NOMO-1 (cell line): ENCODE results near the gene ZNF319.
A peak's percentile ranks its signal among the peaks of the same experiment; 100 is the strongest.
"Not testable (repeated sequence)": the region's sequence is repeated elsewhere in the genome, so short reads cannot be mapped to it uniquely, and the experiment has no call there.

Source experiments
- DNase-seq, 2 experiments: peaks; one replicate each; lab custom pipeline; 2025; ENCODE audit not compliant: unreplicated experiment in 2 of 2; lab: John Stamatoyannopoulos, UW

The ZNF319 gene

DNA sequence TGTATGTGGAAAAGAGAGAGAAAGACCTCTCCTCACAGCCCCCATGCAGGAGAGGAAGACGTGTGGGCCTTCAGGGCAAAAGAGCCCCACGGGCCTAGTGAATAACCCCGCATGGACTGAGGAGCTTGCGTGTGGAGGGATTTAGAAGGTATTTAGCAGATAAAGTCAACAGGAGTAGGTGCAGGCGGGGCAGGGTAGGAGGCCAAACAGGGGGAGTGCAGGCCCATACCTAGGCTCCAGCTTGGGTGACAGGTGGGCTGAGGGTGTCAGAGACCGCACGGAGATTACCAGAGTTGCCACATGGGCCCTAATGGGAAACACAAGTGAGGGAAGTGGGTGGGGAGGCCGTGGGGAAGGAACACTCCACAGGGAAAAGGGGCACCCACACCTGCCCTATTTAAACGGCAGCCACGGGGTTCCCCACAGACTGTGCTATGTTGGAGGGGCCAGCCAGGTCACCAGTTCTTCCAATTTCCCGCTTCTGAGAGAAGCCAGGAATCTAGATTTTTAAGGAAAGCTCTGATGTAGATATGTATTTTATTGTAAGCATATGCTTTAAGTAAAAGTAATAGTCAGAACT lies 21.4 kb downstream of the ZNF319 start:
- DNase-seq = no peak

DNA sequence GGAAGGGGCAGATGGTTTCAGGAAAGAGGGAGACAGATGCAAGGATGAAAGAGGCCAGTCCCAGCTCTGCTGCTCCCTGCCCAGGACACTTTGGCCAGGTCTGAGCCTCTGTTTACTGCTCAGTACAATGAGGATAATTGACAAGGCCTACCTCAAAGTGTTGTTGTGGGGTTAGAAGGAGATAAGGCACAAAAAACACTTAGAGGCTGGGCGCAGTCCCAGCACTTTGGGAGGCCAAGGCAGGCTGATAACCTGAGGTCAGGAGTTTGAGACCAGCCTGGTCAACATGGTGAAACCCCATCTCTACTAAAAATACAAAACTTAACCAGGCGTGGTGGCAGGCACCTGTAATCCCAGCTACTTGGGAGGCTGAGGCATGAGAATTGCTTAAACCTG lies 22.4 kb downstream of the ZNF319 start:
- not testable (repeated sequence) for DNase-seq

DNA sequence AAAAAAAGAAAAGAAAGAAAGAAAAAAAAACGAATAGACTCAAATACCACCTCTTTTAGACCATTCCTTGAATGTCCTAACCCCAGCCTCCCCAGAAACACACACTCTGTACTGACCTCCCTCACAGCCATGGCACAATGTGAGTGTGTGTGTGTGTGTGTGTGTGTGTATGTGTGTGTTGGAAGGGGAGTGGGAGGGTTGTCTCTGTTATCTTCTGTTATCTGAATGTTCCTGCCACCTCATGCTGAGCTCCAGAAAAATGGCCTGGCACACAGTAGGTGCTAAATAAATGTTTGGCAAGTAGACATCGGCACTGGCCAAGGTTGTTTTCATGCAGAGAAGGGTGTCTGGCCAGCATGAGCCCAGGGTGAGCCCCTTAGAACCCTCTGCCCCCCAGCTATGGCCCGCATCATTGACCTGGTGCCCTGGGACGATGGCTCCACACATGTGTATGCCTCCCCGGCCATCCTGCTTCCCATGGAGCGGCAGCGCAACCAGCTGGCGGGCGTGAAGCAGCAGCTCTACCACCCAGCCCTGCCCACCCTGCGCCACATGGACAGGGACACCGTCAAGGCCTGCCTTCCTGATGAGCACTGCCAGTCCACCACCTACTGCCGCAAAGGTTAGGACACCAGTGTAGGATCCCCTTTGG lies 22.9 kb downstream of the ZNF319 start:
- DNase-seq = no peak

DNA sequence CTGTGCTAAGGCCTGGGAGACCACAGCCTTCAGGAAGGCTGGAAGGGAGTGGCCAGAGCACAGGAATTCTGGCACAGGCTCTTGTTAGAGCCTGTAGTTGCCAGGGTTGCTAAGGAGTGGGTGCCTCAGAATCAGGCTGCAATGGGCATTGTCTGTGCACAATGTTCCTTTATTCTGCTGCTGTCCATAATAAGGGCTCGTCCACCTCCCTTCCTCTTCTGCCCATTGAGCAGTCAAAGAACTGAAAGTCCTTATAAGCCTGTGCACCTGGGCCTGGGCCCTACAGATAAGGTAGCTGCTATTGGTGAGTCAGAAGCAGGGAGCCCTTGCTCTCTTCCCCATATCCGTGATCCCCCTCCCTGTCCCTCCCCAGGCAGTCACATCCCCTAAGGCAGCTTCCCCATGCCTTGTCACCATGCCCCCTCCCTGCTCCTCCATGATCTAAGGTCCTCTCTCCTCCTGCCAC lies 24.1 kb downstream of the ZNF319 start:
- DNase-seq = no peak

DNA sequence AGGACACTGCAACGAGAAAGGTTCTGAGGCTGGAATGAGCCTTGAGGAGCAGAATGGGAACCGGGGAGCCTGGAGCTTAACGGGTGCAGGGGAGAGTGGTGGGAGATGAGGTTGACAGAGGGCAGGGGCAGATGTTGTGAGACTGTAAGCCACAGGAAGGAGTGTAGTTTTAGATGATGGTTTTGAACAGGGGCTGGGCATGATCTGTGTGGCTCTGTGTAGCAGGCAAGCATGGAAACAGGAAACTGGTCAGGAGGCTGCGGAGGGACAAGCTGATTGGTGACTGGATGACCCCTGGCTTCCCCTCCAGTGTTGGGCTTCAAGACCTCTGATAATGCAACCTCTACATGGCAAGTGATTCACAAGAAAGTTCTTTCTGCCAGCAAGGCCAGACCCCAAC lies 28.2 kb downstream of the ZNF319 start:
- no peak for DNase-seq

DNA sequence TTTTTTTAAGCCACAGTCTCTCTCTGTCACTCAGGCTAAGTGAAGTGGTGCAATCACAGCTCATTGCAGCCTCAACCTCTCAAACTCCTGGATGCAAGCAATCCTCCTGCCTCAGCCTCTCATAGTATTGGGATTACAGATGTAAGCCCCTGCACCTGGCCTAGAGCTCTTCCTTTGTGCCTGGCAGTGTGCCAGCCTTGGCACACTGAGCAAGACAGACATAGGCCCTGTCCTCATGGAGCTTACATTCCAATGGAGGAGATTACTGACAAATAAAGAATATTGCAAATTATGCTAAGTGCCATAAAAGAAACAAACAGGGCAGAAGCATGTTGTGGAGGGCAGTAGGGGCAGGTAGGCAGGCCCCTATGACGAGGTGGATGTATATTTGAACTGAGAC lies 28.6 kb downstream of the ZNF319 start:
- no peak for DNase-seq

DNA sequence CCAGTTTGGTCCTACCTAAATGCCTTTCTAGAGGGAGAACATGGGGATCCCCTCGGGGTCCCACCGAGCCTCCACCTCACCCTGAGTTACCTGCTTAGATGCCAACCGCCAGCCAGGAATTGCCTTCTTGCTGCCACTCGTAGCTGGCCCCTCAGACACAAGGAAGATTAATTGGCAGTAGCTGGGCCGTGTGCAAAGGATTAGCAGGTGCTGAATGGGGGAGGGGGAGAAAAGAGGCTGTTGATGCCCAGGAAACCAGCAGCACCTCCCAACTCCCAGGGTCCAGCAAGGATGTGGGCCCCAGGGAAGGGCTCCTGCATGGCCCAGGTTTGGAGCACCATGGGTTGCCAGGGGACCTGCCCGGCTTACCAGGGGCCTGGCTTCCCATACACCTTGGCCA lies 29.5 kb downstream of the ZNF319 start, which contains the start of gene CNGB1:
Gene CNGB1 (minus strand): TSS at position 159 of the 400 bp plus-strand sequence. CDS start 3,842 bp downstream, outside the sequence.
- DNase-seq = no peak

DNA sequence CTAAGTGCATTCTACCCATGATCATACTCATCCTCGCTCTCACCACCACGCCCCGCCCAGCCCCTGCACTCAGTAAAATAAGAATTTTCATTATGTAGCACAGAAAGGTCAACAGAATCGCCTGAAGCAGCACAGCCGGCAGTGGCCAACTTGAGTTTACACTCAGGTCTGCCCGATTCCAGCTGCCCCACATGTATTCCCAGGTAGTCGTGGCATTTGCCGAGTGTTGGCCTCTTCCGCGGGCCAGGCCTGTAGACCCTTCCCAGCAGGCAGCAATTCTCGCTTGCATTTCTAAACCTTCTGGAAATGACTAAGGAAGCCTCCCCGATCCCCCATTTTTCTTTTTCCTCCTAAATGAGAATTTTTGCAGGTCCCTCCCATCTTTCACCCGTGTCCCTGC lies 30.2 kb downstream of the ZNF319 start:
- DNase-seq = no peak

DNA sequence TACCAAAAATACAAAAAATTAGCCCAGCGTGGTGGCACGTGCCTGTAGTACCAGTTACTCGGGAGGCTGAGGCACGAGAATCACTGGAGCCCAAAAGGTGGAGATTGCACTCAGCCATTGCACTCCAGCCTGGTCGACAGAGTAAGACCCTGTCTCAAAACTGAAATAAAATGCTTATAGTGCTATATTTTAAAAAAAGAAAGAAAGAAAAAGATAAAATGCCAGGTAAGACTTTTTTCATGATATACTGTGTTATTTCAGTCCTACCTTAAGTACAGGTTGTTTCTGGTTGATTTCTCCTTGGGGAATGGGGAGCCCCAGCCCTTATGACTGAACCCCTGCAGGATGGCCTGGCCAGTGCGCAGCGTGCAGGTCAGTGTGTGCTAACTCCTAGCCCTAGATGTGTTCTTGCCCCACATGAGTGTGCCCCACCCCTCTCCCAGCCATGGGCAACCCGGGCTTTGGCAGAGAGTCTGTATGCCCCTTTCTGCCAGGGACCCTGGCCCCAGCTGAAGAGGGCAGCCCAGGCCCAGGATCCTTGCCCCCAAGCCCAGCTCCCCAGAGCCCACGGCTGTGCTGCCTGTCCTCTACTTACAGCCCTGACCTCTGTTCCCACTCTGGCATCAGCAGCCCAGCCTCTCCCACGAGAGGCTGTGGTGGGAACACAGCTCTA lies 30.9 kb downstream of the ZNF319 start:
- DNase-seq = no peak

DNA sequence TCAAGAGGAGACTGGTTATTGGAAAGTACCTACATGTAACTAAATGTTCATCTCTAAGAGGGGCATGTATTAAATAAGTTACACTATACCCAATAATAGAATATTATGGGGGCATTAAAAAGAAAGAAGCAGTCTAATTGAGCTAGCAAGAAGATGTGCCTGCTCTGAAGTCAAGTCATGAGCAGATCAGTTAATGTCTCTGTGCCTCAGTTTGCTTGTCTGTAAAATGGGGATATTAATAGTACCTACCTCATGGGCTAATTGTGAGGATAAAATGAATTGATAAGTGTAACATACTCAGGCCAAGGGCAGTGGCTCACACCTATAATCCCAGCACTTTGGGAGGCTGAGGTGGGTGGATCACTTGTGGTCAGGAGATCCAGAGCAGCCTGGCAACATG lies 32.6 kb downstream of the ZNF319 start:
- DNase-seq = no peak

DNA sequence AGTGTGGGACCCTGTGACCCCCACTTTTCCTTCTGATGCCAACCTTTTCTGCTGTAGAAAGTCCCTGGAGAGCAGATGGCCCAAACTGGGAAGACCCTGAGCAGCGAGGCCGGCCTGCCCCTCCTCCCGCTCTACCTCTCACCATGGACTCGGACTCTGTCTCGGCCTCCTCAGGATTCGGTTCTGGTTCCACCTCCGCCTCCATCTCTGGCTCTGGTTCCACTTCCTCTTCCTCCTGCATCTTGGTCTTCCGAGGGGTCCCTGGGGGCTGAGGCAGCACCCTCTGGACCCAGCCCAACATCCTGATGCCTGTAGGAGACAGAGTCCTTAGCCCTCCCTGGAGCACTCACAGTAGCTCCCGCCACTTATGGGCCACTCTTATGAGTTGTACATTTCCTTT lies 33.5 kb downstream of the ZNF319 start:
- DNase-seq = no peak

DNA sequence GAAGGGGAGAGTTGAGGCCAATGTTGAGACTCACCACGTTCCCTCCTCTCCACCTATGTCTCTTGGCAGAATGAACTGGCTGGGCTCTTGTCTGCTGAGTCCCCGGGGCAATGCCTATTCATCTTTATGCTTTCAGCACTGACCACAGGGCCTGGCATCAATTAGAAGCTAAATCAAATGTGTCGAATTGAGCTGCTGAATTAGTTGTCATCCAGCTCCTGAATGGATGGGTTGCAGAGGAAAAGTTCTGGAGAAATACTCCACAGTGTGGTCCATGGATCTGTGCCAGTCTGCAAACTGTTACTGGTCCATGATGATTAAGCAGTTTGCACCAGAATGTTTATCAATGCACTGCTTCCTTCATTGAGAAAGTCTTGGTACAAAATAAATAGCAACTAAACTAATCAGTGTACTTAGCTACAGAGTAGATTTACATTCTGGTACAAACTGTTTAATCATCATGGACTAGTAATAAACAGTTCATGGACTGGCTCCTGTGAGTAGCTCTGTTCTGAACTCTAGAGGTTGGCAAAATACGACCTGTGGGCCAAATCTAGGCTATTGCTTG lies 34.2 kb downstream of the ZNF319 start:
- no peak for DNase-seq

DNA sequence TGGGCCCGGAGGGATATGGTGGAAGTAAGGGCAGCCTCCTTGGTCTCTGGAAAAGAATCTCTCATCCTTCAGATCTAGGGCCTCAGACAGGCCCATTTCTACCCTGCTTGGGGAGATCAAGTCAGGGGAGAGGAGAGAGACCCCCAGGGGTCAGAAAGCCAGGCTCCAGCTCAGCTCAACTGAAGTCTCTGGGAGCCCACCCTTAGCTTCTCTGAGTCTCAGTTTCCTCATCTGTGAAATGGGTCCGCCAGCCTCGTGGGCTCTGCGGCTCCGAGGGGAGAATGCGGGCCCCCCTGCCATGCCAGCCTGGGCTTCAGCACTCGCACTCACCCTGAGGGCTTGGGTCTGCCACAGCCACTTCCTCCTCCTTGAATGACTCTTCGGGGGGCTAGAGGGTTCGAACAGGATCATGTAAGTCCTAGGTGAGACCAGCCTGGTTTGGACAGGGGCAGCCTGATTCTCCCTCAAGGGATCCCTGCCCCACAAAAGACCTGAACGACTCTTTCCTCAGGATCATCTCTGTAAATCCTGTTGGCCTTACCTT lies 36.2 kb downstream of the ZNF319 start:
- no peak for DNase-seq

DNA sequence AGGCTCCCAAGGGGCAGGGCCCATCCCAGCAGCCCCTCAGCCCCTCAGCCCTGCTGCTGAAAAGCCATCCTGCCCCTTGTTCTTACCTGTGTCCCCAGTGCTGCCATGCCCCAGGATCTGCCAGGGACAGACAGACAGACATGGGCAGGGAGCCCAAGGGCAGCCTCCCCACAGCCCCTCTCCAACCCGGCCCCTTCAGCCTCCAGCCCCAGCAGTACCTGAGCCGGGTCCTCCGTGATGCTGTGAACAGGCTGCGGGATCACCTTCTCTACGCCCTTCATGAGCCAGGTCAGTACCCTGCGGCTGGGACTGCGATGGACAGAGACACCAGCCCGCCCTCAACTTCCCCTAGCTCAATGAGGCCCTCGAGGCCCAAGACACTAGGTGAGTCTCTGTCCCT lies 37.7 kb downstream of the ZNF319 start:
- no peak for DNase-seq

DNA sequence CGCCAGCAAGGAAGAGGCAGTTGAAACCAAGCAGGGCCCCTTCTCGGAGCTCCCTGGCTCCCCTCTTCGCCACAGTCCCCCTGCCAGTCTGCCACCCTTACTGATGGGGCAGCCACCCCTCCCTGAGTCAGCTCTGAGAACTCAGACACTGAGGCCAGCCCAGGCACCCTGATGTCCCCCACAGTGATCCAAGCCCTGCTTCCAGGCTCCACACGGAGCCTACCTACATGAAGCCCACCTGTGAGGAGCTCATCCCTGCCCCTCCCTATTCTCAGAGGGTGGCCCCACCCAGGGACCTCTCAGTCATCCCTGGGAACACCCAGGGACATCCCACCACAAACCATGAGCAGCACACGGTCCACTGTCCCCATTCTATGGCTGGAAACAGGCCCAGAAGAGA lies 38.4 kb downstream of the ZNF319 start:
- DNase-seq = no peak

DNA sequence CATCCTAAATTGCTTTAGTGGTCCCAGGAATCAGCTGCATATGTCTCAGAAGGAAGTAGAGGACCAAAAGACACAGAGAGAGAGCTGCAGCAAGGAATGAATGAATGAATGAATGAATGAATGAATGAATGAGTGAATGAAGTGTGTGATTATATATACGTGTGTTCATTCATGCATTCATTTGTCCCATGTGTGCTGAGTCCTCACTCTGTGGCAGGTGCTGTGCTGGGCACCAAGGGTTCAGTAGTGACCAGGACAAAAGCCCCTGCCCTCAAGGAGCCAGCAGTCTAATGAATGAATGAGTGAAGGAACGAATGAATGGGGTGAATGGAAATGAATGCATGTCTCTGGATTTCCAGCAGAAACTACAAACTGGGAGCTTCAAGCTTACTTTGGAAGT lies 38.9 kb downstream of the ZNF319 start:
- DNase-seq = no peak

DNA sequence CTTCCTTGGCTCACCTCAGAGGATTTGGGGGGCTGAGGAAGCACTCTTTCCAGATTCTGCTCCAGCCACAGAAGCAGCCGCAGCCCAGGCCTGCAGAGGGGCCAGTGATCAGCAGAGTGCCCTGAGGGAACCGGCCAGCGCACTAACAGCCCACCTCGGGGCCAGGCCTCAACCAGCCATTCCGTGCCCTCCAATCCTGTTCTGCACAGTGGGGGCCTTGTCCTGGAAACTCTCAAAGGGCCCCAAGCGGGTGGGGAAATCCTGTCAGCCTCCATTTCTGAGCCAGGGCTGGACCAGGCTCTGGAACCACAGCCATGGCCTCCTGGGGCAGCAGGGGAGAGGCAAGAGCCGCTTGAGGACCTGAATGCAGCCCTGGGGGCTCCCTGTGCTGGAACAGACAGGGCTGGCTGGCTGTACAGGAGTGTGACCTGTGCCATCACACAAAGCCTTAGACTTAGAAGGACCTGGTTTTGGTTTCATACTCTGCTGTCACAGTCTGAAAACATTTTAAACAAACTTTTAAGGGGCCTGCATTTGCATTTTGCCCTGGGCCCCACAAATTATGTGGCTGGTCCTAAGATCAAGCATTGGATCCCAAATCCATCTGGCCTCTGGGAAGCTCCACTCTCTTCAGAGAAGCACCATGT lies 39.5 kb downstream of the ZNF319 start:
- DNase-seq = no peak

DNA sequence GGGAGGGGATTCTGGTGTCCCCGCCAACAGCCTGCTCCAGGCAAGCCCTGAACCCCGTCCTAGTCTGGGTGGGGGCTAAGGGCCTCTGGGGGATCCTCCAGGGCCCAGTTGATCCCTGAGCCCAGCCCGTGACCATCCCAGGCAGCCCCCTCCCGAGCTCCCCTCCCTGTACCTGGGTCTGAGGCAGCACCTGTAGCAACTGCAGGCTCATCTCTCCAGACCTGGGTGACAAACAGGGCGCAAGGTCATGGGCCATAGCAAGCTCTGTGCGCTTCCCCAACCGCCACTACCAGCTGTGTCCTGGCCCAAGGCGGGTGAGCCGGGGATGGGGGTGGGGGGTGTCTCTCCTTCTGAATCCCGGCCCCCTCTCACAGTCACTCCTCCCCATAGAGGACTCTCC lies 40.2 kb downstream of the ZNF319 start:
- no peak for DNase-seq

DNA sequence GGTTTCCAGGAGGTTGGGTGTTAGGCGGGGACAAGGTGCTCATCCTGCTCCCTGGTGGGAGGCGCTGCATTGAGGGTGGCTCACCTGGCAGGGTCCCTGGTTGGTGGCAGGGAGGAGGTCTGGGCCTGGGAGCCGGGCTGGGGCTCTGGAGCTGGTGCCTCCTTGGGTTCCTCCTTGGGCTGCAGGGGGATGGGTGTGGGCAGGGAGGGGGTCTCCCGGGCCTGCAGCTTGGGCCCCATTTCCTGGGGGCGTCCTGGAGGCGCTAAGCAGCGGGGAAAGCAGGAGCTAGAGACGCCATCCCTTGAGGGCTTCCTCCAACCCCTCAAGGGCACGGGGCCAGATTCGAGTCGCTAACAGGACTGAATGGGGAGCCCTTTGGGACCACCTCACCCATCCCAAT lies 40.7 kb downstream of the ZNF319 start:
- no peak for DNase-seq

DNA sequence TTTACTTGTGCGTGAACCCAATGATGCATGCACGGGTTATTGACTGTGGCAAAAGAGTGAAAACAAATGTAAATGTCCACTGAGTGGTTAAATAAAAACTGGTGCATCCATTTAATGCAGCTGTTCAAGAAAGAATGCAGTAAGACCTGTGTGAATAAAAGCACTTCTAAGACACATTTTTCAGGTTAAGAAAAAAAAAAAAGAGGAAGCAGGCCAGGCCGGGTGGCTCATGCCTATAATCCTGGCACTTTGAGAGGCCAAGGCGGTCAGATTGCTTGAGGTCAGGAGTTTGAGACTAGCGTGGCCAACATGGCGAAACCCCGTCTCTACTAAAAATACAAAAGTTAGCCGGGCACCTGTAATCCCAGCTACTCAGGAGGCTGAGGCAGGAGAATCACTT lies 41.4 kb downstream of the ZNF319 start:
- peak; percentile 30 to 53 for DNase-seq

DNA sequence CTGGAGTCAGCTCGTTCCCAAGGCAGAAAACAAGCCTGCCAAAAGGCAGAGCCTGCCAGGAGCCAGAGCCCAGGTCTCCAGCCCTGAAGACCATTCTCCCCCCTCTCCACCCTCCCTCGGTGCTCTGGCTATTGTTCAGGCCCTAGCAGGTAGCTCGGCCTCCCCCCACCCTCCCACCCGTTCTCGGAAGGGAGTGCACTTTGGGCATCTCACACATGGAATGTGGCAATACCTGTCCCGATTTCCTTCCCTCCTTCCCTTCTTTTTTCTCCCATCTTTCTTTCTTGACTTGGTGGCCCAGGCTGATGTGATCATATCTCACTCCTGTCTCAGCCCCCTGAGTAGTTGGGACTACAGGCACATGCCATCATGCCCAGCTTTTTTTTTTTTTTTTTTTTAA lies 41.9 kb downstream of the ZNF319 start:
- DNase-seq = no peak
